NCI-H510A (cell line): ENCODE data around the gene POU6F2.

Source experiments
- DNase-seq: peaks from one replicate; lab custom pipeline; 2025; lab: John Stamatoyannopoulos, UW

The POU6F2 gene

DNA sequence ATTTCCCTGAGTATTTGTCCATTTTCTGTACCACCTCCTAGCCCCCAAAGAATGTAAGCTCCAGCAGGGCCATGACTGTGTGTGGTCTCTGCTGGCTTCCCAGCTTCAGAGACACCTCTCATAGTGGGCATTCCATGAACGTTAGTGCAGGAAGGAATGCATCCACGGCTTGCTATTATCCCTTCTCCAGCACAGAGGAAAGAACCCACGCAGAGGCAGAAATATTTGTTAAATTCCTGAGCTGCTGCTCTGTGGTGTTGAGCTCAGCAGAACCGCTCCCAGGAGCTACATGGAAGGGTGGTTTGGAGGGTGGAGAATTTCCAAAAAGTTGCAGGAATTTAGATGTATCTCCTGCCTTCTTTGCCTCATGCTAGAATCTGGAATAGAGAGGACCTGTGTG is 275.2 kb downstream of the POU6F2 start:
- DNase-seq = no peak

DNA sequence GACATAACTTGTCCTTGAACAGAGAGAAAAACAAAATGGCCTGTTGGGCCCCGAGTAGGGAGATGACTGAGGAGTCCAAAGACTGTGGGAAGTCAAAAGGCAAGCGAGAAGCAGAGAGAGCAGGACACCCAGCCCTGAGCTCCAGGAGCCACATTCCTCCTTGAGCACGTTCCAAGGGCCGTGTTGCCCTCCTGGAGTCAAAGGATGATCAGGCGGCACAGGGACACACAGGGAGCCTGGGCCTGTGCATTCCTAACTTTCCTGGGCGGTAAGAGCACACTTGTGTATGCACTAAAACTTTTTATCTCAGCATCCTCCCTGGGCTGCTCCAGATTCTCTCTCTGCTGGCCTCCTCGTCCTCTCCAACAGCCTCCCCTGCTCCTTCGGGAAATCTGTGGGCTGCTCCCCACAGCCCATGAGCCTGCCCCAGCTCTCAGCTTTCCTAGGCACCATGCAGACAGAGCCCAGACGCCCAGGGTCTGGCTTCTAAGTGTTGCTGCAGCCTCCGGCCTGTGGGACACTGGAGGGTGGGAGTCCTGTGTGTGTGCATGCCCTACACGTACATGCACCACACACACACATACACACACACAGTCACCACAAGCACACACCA is 281.8 kb downstream of the POU6F2 start:
- no peak for DNase-seq

DNA sequence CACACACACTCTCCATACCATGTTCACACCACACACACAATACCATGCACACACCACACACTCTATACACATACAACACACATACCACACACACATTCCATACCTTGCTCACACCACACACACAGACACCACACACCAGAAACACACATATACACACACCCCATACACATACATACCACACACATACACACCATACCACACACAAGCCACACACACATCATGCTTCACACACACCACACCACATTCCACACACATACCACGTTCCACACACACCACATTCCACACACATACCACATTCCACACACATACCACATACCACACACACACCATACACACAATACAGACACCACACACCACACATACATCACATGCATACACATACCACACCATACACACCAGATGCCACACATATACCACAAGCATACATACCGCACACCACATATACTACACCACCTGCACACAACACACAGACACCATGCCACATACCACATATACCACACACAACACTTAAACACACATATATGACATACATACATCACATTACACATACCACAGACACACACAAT is 282.7 kb downstream of the POU6F2 start:
- no peak for DNase-seq

DNA sequence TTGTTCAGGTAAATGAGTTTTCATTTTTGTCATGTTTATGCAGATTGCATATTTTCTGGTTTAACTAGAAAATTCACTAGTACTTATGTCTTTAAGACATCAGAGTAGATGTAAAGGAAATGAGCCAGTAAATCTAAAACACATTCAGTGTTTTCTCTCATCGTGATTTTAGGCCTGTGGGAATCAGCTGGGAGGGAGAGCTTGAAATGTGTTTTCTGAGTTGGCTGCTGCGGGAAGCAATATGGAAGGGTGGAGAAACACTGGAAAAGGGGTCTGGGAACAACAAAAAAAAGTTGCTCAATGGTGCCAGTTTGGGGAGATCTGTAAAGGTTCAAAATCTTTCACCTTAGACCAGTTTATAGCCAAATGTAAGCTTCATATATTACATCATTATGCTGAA is 284.1 kb downstream of the POU6F2 start:
- DNase-seq = no peak

DNA sequence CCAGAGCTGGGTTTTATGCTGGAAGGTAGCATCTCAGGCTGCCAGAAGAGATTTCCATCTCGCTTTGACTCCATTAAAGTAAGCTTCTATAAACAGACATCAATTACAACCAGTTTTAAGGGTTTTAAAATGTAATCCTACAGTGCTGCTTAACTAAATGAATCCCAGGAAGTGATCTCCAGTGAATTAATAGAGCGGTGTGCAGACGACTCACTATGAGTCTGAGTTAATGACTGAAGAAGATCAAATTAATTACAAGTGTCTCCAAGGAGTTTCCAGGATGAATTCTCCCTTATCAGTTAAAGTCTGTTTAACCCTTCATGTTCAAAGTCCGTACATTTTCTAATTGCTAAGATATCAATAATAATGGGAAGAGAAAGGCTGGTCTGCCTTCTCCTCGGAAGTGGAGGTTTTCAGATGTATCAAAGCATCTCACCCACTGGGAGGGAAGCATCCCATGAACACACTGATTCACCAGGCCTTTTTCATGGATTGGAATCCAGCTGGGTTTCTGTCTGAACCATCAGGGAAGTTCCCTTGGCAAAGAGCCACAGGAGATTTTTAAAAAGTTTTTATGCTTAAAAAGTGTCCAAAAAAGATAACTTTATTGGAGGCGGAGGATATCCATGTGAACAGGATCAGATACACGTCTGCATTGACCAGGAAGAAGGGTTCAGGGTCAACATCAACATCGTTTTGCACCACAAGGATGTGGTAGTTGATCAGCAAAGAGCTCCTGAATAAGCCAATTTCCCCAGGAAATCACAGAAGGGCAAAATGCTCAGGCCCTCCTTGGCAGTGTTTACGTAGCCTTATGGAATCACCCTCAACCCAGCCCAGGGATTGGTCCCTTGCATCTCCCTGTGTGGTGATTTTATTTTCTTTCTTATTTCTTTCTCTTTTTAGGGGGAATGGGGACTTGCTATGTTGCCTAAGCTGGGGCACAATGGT is 288.2 kb downstream of the POU6F2 start:
- no peak for DNase-seq

DNA sequence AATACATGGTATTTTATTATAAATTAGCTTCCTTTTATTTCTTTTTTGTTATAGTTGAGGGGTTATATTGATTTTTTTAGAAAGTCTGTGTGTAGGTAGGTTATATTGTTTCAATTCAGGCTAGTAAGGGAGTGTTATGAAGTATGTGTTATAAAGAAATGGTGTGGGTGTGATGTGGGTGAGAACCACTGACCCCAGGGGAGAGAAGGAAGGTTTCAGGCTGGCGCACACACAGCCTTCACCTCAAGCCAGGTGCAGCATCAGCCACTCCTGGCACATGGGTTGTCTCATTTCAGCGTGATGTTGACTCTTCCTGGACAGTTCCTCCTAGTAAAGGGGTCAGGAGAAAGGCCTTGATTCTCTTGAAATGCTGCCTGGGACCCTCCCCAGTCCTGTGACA is 291.3 kb downstream of the POU6F2 start:
- no peak for DNase-seq

DNA sequence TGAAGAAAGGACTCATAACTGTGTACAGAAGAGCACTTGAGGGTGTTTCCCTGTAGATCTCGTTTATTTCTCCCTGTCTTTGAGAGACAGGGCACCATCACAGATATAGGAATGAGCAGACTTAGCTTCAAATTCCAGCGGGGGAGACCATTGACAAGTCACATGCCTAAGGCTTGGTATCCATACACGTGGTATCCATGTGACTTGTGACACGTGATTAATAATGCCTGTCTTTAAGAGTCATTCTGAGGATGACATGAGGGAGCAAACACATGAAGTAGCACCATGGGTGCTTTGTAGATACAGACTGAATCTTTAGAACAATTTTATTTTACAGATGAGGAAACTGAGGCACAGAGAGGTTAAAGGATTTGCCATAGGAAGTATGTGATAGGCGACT is 292.3 kb downstream of the POU6F2 start:
- no peak for DNase-seq

DNA sequence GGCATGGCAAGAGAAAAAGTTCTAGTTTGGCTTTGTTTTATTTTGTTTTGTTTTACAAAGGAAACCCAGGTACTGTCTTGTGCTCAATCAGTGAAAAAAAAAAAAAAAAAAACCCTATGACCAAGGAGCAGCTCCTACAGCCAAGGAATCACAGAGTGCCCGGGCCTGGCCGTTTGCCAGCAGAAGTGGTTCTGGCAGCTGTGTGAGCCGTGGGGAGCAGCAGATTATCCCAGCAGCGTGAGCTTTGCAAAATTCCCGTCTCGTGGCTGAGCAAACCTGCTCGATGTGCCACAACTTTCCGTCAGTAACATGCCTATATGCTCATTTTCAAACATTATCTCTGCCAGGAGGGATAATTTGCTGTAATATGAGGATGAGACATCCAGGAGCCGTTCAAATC is 293.7 kb downstream of the POU6F2 start:
- peak; percentile 4 for DNase-seq

DNA sequence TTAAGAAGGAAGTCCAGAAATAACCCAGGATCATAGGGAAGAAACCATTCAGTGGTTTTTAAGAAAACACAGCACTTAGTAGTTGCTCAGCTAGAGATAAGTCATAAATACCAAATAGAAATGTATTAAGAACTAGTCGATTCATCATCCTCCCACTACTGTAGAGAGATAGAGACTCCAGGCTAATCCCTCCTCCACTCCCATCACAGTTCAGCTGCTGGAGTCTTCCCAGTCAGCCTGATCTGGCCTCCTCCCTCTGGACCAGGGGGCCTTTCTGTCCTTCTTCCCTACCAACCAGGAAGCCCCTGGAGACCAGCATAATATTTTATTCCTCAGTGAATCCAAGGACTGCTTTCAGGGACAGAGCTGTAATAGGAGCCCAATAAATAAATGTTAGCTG is 294.4 kb downstream of the POU6F2 start:
- DNase-seq = no peak

DNA sequence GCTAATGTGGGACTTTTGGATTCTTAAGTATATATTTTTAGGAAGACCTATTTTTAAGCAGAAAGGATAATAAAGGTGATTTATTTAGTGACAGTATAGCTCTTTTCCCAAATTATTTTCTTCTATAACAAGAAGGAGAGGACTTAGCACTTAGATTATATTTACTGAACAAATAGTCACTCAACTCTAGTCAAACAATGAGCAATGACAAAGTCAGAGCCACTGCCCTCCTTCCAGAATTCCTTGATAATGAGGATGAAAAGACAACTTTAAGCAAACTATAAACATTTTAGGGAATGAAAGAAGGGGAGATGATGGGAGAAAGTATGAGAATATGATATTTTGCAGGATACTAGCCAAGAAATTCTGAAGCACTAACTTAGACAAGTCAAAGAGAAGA is 295.0 kb downstream of the POU6F2 start:
- DNase-seq = no peak

DNA sequence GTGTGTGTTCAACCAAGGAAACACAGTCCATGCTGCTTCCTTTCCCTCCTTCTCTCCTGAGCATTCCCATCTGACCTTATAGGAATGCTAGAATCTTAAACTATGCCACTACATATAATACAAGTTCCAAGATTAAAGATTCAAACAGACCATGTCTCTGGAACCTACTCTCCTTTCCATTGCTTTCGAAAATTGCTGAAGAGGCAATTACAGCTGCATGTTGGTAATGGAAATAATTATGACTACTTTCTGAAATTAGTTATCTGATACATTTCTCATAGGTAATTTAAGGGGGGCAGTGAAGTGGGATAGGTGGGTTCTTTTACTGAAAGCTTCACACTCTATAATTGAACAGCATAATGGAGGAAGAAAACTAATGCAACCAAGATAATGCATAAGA is 302.6 kb downstream of the POU6F2 start:
- no peak for DNase-seq

DNA sequence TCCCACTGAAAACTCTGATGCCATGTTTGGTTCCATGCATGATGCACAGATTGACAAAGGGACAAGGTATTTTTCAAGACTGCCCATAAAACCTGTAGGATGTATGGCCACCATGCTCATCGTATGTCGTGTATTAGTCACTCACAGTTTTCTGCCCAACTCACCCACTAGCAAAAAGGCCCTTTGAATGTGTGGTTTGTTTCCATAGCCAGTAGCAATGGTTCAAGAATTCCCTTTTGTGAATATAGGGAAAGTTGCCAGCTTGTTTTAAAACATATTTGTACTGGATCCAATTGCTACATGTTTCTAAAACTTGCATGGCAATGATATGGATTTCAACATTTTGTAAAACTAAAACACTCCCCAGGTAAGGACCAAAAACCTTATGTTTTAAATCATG is 307.5 kb downstream of the POU6F2 start:
- no peak for DNase-seq

DNA sequence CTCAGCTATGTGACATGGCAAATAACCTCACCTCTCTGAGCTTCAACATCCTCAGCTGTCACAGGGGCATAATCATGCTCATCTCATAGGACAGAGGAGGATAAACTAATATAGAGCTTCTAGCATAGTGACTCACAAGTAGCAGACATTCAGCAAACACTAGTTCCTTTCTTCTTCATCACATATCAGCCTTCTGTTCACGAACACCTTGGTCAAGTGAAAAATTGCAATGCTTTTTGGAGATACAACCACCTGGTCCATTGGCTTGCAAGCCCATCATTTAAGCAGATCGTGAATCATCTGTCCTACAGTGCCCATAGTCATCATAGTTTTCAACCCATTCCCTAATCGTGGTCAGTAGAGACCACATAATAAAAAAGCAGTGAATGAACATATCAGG is 310.6 kb downstream of the POU6F2 start:
- no peak for DNase-seq

DNA sequence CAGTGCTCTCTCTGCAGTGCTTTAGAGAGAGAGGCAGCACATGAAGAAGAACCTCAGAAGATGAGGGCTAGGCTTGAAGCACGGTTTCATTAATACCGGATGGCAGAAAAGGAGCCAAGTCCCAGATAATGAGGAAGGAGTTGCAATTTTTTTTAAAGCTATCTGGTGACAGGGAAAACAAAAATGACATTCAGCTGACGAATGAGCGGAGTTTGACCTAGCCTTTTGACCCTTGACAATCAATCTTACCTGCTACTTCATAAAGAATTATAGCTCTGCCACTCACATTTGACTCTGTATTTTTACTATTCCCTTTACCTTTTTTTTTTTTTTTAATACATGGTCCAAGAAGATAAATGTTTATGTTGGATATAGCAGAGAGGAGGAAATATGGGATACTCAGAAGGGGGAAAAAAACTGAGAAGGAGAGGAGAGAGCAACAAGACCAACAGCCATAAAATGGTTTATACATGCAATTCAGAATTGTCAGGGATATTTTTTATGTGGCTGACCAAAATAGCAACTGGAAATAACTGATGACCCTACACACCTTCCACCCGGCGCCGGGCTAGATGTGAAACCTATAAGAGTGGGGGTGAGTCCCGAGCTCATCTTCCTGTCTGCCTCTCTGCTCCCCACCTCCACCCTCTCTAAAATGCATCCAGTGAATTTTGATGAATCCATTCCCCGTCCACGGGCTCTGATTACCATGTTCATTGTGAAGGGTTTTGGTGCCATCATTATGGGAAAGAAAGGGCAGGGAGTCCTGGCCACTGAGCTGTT is 314.1 kb downstream of the POU6F2 start:
- DNase-seq = no peak

DNA sequence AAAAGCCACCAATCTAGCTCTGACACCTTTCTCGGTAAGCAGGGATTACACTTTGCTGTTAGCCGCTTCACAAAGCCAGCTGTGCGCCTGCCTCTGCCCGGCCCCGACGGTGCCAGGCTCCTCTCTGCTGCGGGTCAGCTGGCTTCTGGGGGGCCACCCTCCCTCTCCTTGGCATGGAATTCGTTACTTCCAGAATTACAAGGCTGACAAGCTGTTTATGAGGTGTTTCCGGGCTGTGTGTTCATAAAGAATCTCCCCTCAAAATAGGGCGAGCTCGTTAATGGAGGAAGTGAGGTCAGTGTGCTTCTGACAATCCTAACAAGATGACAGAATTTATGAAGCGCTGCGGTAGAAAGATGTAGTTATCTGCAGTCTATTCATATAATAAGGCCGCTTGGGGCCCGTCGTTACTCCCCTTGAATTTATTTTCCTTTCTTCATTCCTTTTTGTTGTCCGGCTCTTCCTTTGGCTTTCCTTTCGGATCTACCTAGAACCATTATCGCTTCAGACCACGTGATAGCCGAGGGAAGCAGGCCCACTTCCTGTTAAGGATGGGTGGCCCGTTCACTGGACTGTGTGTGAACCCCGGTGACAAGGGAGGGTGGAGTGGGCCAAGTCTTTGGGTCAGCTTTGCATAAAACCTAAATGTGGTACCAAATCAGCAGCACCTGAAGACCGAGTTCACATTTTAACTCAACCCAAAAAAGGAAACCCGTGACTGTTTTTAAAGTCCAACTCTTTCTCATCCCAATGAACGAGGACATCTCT is 315.5 kb downstream of the POU6F2 start:
- DNase-seq = no peak

DNA sequence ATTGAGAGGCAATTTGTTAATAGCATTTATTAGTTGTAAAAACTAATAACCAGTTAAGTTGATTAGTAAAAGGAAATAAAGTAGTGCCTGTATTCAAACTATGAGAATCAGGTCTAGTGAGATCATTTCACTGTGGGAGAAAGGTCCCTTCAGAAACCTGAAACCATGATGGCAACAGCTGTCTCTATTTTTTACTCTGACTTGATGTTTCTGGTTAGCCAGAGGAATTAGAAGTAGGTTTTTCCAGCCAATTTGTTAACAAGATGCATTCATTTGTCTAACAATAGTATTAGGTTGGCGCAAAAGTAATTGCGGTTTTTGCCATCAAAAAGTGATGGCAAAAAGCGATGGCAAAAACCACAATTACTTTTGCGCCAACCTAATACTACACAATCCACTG is 316.3 kb downstream of the POU6F2 start:
- DNase-seq = no peak

DNA sequence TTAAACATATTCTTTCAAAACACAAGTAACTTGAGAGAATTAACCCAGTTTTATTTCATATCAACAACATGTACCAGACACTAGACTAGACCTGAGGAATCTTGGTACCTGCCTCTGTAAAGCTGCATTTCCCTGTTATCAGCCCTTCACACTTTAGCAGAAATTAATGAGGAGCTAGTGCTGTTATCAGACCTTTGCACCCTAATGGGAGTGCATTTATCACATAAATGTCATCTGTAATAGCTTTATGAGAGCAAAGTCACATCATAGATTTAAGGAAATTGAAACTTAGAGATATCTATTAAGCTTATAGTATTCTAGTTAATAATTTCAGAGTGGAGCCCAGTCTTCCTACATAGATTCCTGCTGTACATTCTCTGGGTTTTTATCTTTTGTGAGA is 318.1 kb downstream of the POU6F2 start:
- no peak for DNase-seq

DNA sequence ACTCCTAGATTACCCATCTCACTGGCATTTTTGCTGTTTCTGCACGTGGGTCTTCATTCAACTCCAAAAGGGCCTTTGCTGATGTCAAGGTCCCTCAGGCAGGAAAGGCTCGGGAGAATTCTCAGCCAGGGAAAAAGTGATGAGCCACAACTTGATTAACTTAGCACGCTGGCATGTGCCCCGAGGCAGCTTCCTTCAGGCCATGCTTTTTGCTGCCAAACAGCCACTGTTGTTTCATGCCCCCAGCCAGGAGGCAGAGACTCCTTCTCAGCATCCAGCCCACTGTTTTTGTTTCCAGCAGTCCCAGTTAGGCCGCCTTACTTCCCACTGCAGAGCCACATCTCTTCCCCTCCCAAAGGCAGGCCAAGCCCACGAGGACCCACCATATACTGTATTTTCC is 322.0 kb downstream of the POU6F2 start:
- DNase-seq = no peak

DNA sequence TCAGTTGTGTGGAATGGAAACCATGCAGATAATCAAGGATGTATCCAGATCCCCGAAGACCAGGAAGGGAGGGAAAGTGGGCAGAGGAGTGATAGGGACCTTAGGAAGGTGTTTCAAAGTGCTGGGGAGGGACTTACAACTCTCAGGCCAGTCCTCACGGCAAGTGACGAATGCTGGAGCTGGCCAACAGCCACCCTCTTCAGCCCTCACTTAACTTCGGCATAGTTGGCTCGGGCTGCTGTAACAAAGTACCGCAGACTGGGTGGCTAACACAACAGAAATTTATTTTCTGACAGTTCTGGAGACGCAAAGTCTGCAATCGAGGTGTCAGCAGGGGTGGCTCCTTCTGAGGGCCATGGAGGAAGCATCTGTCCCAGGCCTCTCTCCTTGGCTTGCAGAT is 322.6 kb downstream of the POU6F2 start:
- no peak for DNase-seq

DNA sequence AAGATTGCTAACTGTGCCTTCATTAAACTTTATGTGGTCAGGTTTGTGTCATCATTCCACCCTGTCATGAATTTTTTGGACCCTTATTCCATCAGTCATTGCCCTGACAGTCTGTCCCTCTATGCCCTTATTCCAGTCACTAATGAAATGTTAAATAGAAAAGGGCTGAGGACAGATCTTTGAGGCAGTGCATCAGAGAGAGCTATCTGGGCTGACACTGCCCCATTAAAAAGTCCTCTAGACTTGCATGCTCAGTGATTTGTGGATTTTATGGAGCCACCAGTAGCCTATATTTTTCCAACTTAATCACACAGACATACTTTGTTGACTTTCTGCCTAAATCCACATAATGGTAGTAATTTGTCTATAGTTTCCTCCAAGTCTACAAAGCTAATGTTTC is 323.8 kb downstream of the POU6F2 start:
- DNase-seq = no peak

DNA sequence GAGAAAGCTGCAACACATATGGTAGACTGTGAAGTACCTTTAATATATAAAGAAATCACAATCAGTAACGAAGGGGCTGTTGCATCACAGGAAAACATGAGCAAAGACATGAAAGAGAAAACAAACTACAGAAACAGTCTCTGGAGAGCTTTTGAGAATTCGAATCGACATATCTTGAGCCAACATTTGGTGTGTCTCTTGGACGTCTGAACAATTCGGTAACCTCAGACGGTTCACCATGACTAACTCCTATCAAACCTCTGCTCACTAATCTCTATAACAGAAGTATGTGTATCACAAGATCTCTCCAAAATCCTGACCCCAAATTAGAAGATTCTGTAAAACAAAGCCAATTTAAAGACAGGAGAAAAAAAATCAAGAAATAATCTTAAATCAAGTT is 326.5 kb downstream of the POU6F2 start:
- no peak for DNase-seq
